Loucy (cell line): ENCODE measurements around the gene DOCK10.

Experiments used
- H2AFZ ChIP-seq: fragments of 200-600 bp; sonication (generic); 2 replicates; pipeline ENCODE4 v1.6.0; 2016; ENCODE audit warnings: antibody characterized with exemption, mild to moderate bottlenecking, low read length, moderate library complexity
- H3F3A ChIP-seq: fragments of 200-600 bp; 2 replicates; pipeline ENCODE4 v1.6.0; 2016; ENCODE audit warnings: antibody characterized with exemption, low read depth, mild to moderate bottlenecking
- H3K27me3 ChIP-seq: fragments of 200-600 bp; sonication (generic); 2 replicates; pipeline ENCODE4 v1.6.1; 2014; ENCODE audit warnings: low read length, mild to moderate bottlenecking; ENCODE audit not compliant: insufficient read depth, poor library complexity, severe bottlenecking
- H3K36me3 ChIP-seq: fragments of 200-600 bp; sonication (generic); 2 replicates; pipeline ENCODE4 v1.6.1; 2016; ENCODE audit warnings: low read length; ENCODE audit not compliant: insufficient read depth
- H3K4me1 ChIP-seq: fragments of 200-600 bp; sonication (generic); 2 replicates; pipeline ENCODE4 v1.5.1; 2014; ENCODE audit warnings: low read length, mild to moderate bottlenecking; ENCODE audit not compliant: insufficient read depth, poor library complexity, severe bottlenecking
- H3K4me2 ChIP-seq: fragments of 200-600 bp; sonication (generic); 2 replicates; pipeline ENCODE4 v1.6.0; 2014; ENCODE audit warnings: antibody characterized with exemption, low read length, low read depth, mild to moderate bottlenecking; ENCODE audit not compliant: poor library complexity, severe bottlenecking
- H3K4me3 ChIP-seq: fragments of 200-600 bp; sonication (generic); 2 replicates; pipeline ENCODE4 v1.5.1; 2014; ENCODE audit warnings: low read length, mild to moderate bottlenecking, mixed read lengths; ENCODE audit not compliant: poor library complexity, severe bottlenecking
- H3K79me2 ChIP-seq: fragments of 200-600 bp; sonication (generic); 2 replicates; pipeline ENCODE4 v1.6.1; 2014; ENCODE audit warnings: low read length; ENCODE audit not compliant: insufficient read depth
- H3K9ac ChIP-seq: fragments of 200-600 bp; sonication (generic); 2 replicates; pipeline ENCODE4 v1.6.0; 2014; ENCODE audit warnings: mild to moderate bottlenecking, low read depth, low read length, moderate library complexity; ENCODE audit not compliant: poor library complexity, severe bottlenecking
- H3K9me2 ChIP-seq: fragments of 200-600 bp; sonication (generic); replicated peaks from 2 replicates; pipeline ENCODE4 v1.6.1; 2016; ENCODE audit warnings: low read depth, low read length, mixed read lengths
- H3K9me3 ChIP-seq: fragments of 200-600 bp; sonication (generic); 2 replicates; pipeline ENCODE4 v1.6.1; 2014; ENCODE audit warnings: mild to moderate bottlenecking, antibody characterized with exemption, low read length, low read depth; ENCODE audit not compliant: insufficient read depth
- H4K20me1 ChIP-seq: fragments of 200-600 bp; sonication (generic); 2 replicates; pipeline ENCODE4 v1.6.0; 2014; ENCODE audit warnings: antibody characterized with exemption, low read length, mild to moderate bottlenecking; ENCODE audit not compliant: insufficient read depth, poor library complexity, severe bottlenecking
- EZH2phosphoT487 ChIP-seq: fragments of 200-600 bp; IDR thresholded peaks from 2 replicates; pipeline ENCODE4 v1.6.1; 2018; ENCODE audit warnings: antibody characterized with exemption, mild to moderate bottlenecking, moderate library complexity, borderline replicate concordance
- TF ChIP-seq, protein P1 (sequence below): fragments of 200-600 bp; sonication (generic); conservative IDR thresholded peaks from 2 replicates; pipeline ENCODE4 v1.5.1; 2014; ENCODE audit warnings: mild to moderate bottlenecking, antibody characterized with exemption, low read length

DOCK10 gene

DNA sequence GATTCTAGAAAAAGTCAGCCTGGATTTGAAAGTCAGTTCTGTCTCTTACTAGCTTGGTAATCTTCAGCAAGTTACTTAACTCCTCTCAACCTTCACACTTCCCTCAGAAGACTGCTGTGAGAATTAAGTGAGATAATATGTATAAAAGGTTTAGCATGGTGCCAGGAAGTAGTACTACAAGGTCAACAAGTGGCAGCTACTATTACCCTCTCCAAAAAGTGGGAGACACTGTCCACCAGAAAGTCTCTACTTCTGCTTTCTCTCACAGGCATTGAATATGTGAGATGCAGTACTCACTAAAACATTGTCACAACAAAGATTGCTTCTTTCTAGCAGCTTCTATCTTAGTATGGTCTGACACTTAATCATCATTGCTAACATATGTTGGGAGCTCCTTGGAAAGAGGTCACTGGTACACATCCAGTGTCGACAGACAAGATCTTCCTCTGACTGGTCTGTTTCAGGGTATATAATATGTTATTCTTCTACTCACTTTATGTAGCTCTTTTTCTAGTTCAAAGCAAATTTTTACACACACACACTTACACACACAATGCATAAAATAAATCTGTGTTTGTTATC lies 47.9 kb downstream of the DOCK10 start:
- no peak overlapping the region for H3K4me2 ChIP-seq
- no peaks in the 10 kb centered on the region for H3K36me3 ChIP-seq
- no peak overlapping the region for H2AFZ ChIP-seq
- H3K9me3 ChIP-seq: no peaks in the 10 kb centered on the region
- H3K4me1 ChIP-seq: peaks cover 10% of the 10 kb centered on the region
- no peaks in the 10 kb centered on the region for H3K9me2 ChIP-seq
- no peak overlapping the region for H3K4me3 ChIP-seq
- no peaks in the 10 kb centered on the region for H3K27me3 ChIP-seq
- no peaks in the 10 kb centered on the region for H3F3A ChIP-seq
- H4K20me1 ChIP-seq: no peaks in the 10 kb centered on the region
- peaks cover under 1% of the 10 kb centered on the region; the same call in 1 of the 2 replicates for H3K79me2 ChIP-seq
- no peak overlapping the region for H3K9ac ChIP-seq
- TF ChIP-seq, protein P1, sequence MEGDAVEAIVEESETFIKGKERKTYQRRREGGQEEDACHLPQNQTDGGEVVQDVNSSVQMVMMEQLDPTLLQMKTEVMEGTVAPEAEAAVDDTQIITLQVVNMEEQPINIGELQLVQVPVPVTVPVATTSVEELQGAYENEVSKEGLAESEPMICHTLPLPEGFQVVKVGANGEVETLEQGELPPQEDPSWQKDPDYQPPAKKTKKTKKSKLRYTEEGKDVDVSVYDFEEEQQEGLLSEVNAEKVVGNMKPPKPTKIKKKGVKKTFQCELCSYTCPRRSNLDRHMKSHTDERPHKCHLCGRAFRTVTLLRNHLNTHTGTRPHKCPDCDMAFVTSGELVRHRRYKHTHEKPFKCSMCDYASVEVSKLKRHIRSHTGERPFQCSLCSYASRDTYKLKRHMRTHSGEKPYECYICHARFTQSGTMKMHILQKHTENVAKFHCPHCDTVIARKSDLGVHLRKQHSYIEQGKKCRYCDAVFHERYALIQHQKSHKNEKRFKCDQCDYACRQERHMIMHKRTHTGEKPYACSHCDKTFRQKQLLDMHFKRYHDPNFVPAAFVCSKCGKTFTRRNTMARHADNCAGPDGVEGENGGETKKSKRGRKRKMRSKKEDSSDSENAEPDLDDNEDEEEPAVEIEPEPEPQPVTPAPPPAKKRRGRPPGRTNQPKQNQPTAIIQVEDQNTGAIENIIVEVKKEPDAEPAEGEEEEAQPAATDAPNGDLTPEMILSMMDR: no peak
- TF ChIP-seq EZH2phosphoT487: no peak

DNA sequence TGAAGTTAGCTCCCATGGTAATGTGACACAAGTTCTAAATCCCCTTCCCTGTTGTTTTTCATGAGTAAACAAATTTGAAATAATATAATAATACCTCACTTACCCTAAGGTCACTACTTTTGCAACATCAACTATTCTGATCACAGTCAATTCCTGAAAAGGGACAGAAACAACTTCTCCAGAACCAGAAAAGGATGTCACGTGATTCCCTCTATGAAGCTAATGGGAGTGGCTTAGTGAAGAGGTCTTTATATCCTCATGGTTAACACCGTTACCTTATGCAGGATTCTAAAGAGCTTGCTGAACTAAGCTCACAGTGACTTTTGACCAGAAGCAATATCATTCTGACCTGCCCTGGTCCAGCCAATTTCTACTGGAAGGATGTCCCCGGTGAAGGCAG lies 51.6 kb downstream of the DOCK10 start:
- Histone ChIP-seq H3K79me2 (no peaks in the 10 kb centered on the region; the same call in 1 of the 2 replicates), H3K9me3 (no peaks in the 10 kb centered on the region)

DNA sequence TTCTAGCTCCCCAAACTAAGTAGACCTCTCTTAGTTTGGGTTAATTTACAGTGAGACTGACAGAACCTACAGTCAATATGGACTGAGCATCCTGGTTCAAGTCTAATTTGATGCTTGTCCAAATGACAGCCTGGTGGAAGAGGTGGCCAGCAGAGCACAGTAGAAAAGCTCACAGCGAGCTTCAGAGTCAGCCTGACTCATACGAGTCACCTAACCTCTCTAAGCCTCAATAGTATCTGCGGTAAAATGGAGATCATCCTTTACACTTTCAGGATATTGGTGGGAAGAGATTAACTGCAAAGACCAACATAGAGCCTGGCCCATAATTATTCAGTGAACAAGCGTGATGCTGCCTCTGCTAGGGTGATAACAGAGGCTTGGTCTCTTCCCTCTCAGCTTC lies 54.5 kb downstream of the DOCK10 start:
- Histone ChIP-seq H3K9ac (no peak overlapping the region), H2AFZ (no peak overlapping the region), H3K4me1 (peaks cover 26% of the 10 kb centered on the region), H3K4me3 (no peak overlapping the region), H3K36me3 (no peaks in the 10 kb centered on the region), H3K9me3 (no peaks in the 10 kb centered on the region), H3F3A (no peaks in the 10 kb centered on the region), H3K4me2 (no peak overlapping the region), H4K20me1 (no peaks in the 10 kb centered on the region), H3K9me2 (no peaks in the 10 kb centered on the region), H3K27me3 (no peaks in the 10 kb centered on the region), H3K79me2 (no peaks in the 10 kb centered on the region)
- no peak for TF ChIP-seq EZH2phosphoT487
- TF ChIP-seq, protein P1: no peak

More for the DNA sequence above, 51.6 kb downstream of the DOCK10 start:
- no peaks in the 10 kb centered on the region for H3K27me3 ChIP-seq
- H3K36me3 ChIP-seq: no peaks in the 10 kb centered on the region
- H3K9ac ChIP-seq: no peak overlapping the region
- no peaks in the 10 kb centered on the region for H4K20me1 ChIP-seq
- H3K9me2 ChIP-seq: no peaks in the 10 kb centered on the region
- peaks cover 9% of the 10 kb centered on the region for H3K4me1 ChIP-seq
- no peak overlapping the region for H3K4me3 ChIP-seq
- H2AFZ ChIP-seq: no peak overlapping the region
- H3K4me2 ChIP-seq: no peak overlapping the region
- no peak for TF ChIP-seq EZH2phosphoT487
- TF ChIP-seq, protein P1: no peak
- no peaks in the 10 kb centered on the region for H3F3A ChIP-seq
